Naive thymus-derived CD4-positive, alpha-beta T cell (primary cell): Measurements from ENCODE around the gene MNX1. TPM values are rescaled to one million over a fixed set of nuclear protein-coding genes. Genes with fewer than 3 reads are reported as not detected.

Experiments
- ATAC-seq: fragments of 150-1000 bp; cut with Tn5 transposase; 2 replicates; pipeline ENCODE4 v1.10.0; 2021; ENCODE audit warnings: mild to moderate bottlenecking, moderate library complexity
- CTCF ChIA-PET: fragments of 350-600 bp; sonication (Branson Sonifier 250); formaldehyde crosslinking; loops from one replicate; lab custom pipeline; 2021; ENCODE audit warnings: antibody characterized with exemption; lab: Charles Lee
- POLR2A ChIA-PET: fragments of 350-600 bp; sonication (Branson Sonifier 250); formaldehyde crosslinking; loops from one replicate; lab custom pipeline; 2021; ENCODE audit warnings: antibody characterized with exemption, inconsistent platforms; lab: Charles Lee
- DNase-seq, 9 donors: peaks; one replicate each; pipeline versions ENCODE4 v3.0.0 to v3.0.0-alpha.2; 2020 to 2022; ENCODE audit warnings: mixed read lengths in 1 of 9
- H3K27ac ChIP-seq: one replicate; pipeline ENCODE4 v1.7.0; 2013; ENCODE audit warnings: mild to moderate bottlenecking, low read depth, low read length, moderate library complexity
- H3K27me3 ChIP-seq, 2 donors: one replicate each; pipeline ENCODE4 v1.7.0; 2013; ENCODE audit warnings: low read length in 2 of 2, mild to moderate bottlenecking in 2 of 2, moderate library complexity in 2 of 2; ENCODE audit not compliant: control insufficient read depth in 2 of 2, insufficient read depth in 2 of 2
- H3K36me3 ChIP-seq, 3 experiments: 1 replicate in 2 of 3; 2 replicates in 1 of 3; pipeline ENCODE4 v1.7.0; 2013; ENCODE audit warnings: low read length in 3 of 3, mild to moderate bottlenecking in 3 of 3, moderate library complexity in 1 of 3; ENCODE audit not compliant: insufficient read depth in 3 of 3, control insufficient read depth in 2 of 3
- H3K4me1 ChIP-seq, 2 donors: one replicate each; pipeline ENCODE4 v1.7.0; 2013; ENCODE audit warnings: low read length in 2 of 2, mild to moderate bottlenecking in 2 of 2, moderate library complexity in 1 of 2; ENCODE audit not compliant: control insufficient read depth in 2 of 2, insufficient read depth in 2 of 2
- H3K4me3 ChIP-seq: 2 replicates; pipeline ENCODE4 v1.7.0; 2013; ENCODE audit warnings: mild to moderate bottlenecking, low read length
- H3K9me3 ChIP-seq, 3 experiments: 1 replicate in 2 of 3; 2 replicates in 1 of 3; pipeline ENCODE4 v1.7.0; 2013; ENCODE audit warnings: low read length in 3 of 3; ENCODE audit not compliant: control insufficient read depth in 2 of 3
- H3K27ac Mint-ChIP-seq, 9 donors: one replicate each; pipeline ENCODE4 v1.8.0; 2020 to 2022; ENCODE audit warnings: mixed read lengths in 9 of 9, mild to moderate bottlenecking in 8 of 9, moderate library complexity in 5 of 9, inconsistent platforms in 2 of 9
- H3K27me3 Mint-ChIP-seq, 5 donors: one replicate each; pipeline ENCODE4 v1.8.0; 2021 to 2022; ENCODE audit warnings: mixed read lengths in 5 of 5, mild to moderate bottlenecking in 1 of 5
- H3K36me3 Mint-ChIP-seq, 5 donors: one replicate each; pipeline ENCODE4 v1.8.0; 2020 to 2022; ENCODE audit warnings: mixed read lengths in 5 of 5, mild to moderate bottlenecking in 3 of 5, inconsistent platforms in 1 of 5
- H3K4me1 Mint-ChIP-seq, 7 donors: one replicate each; pipeline ENCODE4 v1.8.0; 2020 to 2022; ENCODE audit warnings: mixed read lengths in 7 of 7, mild to moderate bottlenecking in 3 of 7, inconsistent platforms in 1 of 7
- H3K4me3 Mint-ChIP-seq, 10 donors: one replicate each; pipeline ENCODE4 v1.8.0; 2020 to 2022; ENCODE audit warnings: mild to moderate bottlenecking in 10 of 10, mixed read lengths in 10 of 10, moderate library complexity in 6 of 10, inconsistent platforms in 2 of 10
- H3K9me3 Mint-ChIP-seq, 11 donors: one replicate each; pipeline ENCODE4 v1.8.0; 2020 to 2022; ENCODE audit warnings: mixed read lengths in 11 of 11, mild to moderate bottlenecking in 4 of 11, inconsistent platforms in 1 of 11, moderate library complexity in 1 of 11
- intact Hi-C, 2 donors: fragments of 100-400 bp; cut with micrococcal nuclease; formaldehyde crosslinking; loops; one replicate each; pipeline ENCODE4 v1.15.1; 2023
- polyA plus RNA-seq, 2 donors: library from polyadenylated mRNA; unstranded; fragments of 300-500 nt; fragmentation: Illumina TruSeq; gene quantifications; one replicate each; pipeline ENCODE4 v1.2.3, GENCODE V29; 2021
- total RNA-seq, 6 experiments: library from RNA in 5 of 6; stranded (reverse) in 5 of 6; gene quantifications; 1 replicate in 5 of 6; 2 replicates in 1 of 6; pipeline ENCODE4 v1.2.3 and lab custom pipeline; 2021 to 2026

MNX1 gene
- total and polyA plus RNA-seq, 7 experiments from 2014 or later = not detected

GRCh38 chr7:156989766-156990535 lies 20.5 kb downstream of the MNX1 start:
- no peaks in the 10 kb centered on the region for H3K4me1 Mint-ChIP-seq
- Histone ChIP-seq H3K4me3 (no peak overlapping the region), H3K36me3 (no peaks in the 10 kb centered on the region), H3K27me3 (no peaks in the 10 kb centered on the region), H3K9me3 (no peaks in the 10 kb centered on the region), H3K4me1 (no peaks in the 10 kb centered on the region), H3K27ac (no peak overlapping the region)
- intact Hi-C loops = no loop called here
- H3K4me3 Mint-ChIP-seq = no peak overlapping the region
- peaks cover 0 to 3% (median 0%) of the 10 kb centered on the region in 5 donors for H3K36me3 Mint-ChIP-seq
- no peaks in the 10 kb centered on the region for H3K9me3 Mint-ChIP-seq
- H3K27me3 Mint-ChIP-seq = peaks cover 11 to 27% (median 25%) of the 10 kb centered on the region in 5 donors
- ATAC-seq (no peak), DNase-seq (no peak)
- H3K27ac Mint-ChIP-seq = no peak overlapping the region
- ChIA-PET POLR2A (no interaction called here), CTCF (no interaction called here)

- no peaks in the 10 kb centered on the region for H3K27me3 ChIP-seq
- no peak overlapping the region for H3K4me3 ChIP-seq
- no peaks in the 10 kb centered on the region for H3K9me3 Mint-ChIP-seq
- peaks cover 0 to 3% (median 0%) of the 10 kb centered on the region in 5 donors for H3K36me3 Mint-ChIP-seq
- H3K9me3 ChIP-seq = no peaks in the 10 kb centered on the region
- DNase-seq (no peak), ATAC-seq (no peak)
- ChIA-PET CTCF (no interaction called here), POLR2A (no interaction called here)
- no peaks in the 10 kb centered on the region for H3K36me3 ChIP-seq
- H3K27ac Mint-ChIP-seq = no peak overlapping the region
- no peak overlapping the region for H3K27ac ChIP-seq
- peaks cover 3 to 18% (median 14%) of the 10 kb centered on the region in 5 donors for H3K27me3 Mint-ChIP-seq
- no peaks in the 10 kb centered on the region for H3K4me1 Mint-ChIP-seq
- no peak overlapping the region for H3K4me3 Mint-ChIP-seq
- intact Hi-C loops = no loop called here
- no peaks in the 10 kb centered on the region for H3K4me1 ChIP-seq
Measured at GRCh38 chr7:156988343-156989185, 21.9 kb downstream of the MNX1 start.

GRCh38 chr7:156986378-156986777 lies 24.1 kb downstream of the MNX1 start:
- Mint-ChIP-seq H3K9me3 (peaks cover 0 to 5% (median 0%) of the 10 kb centered on the region in 11 donors), H3K36me3 (peaks cover 0 to 4% (median 4%) of the 10 kb centered on the region in 5 donors), H3K4me1 (no peaks in the 10 kb centered on the region), H3K4me3 (no peak overlapping the region), H3K27ac (no peak overlapping the region), H3K27me3 (peaks cover 0 to 9% (median 6%) of the 10 kb centered on the region in 5 donors)
- intact Hi-C loops = no loop called here
- Histone ChIP-seq H3K4me1 (no peaks in the 10 kb centered on the region), H3K27me3 (no peaks in the 10 kb centered on the region), H3K27ac (no peak overlapping the region), H3K4me3 (no peak overlapping the region), H3K9me3 (no peaks in the 10 kb centered on the region), H3K36me3 (no peaks in the 10 kb centered on the region)
- no peak for DNase-seq
- POLR2A ChIA-PET = no interaction called here
- CTCF ChIA-PET = interaction anchor here (0.6 kb wide), 1 partner anchor 693 kb away, joined by 3 read pairs; no protein-coding TSS in a partner anchor
- no peak for ATAC-seq

DNA sequence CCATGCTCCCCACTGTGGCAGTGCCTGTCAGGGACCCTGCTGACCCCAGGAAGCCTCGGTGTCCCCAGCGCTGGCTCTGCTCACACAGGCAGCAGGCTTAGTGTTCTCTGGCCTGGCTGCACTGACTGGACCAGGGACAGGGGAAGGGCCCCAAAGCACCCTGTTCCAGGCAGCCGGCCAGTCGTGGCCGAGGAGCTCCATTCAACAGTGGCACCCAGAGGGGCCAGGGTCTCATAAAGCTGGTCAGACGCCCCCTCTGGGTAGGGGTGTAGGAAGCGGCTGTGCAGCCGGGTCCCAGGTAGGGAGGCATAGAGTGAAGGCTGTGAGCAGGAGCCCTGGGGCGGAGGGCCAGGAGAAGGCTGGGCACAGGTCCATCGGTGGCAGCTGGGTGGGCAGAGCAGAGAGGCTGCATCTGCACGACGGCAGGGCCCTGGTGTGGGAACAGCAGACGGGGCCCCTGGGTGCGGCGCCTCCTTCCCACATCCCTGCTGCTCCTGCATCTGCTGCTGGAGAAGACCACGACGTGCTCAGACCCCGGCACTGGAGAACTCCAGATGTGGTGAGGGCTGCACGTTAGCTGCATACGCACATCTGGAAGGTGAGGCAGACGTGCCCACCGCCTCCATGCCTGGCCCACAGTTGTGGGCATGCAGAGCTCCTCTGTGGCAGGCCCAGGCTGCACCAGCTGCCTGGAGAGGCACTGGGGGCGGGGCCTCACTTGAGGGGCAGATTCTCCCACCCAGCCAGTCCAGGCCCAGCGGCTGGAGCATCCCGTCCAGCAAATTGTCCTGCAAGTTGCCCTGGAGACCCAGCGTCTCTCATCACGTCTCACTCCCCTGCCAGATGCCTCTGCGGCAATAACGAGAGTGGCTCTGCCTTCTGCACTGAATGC lies 25.1 kb downstream of the MNX1 start:
- ATAC-seq (no peak), DNase-seq (no peak)
- H3K4me3 Mint-ChIP-seq = no peak overlapping the region
- H3K4me1 Mint-ChIP-seq = no peaks in the 10 kb centered on the region
- peaks cover 0 to 4% (median 4%) of the 10 kb centered on the region in 5 donors for H3K36me3 Mint-ChIP-seq
- peaks cover 0 to 5% (median 0%) of the 10 kb centered on the region in 11 donors for H3K9me3 Mint-ChIP-seq
- POLR2A ChIA-PET = no interaction called here
- H3K4me3 ChIP-seq = no peak overlapping the region
- intact Hi-C loops = no loop called here
- H3K4me1 ChIP-seq = no peaks in the 10 kb centered on the region
- CTCF ChIA-PET = no interaction called here
- H3K27me3 Mint-ChIP-seq = peaks cover 0 to 2% (median under 1%) of the 10 kb centered on the region in 5 donors
- no peaks in the 10 kb centered on the region for H3K36me3 ChIP-seq
- H3K9me3 ChIP-seq = no peaks in the 10 kb centered on the region
- no peak overlapping the region for H3K27ac Mint-ChIP-seq
- H3K27ac ChIP-seq = no peak overlapping the region
- no peaks in the 10 kb centered on the region for H3K27me3 ChIP-seq

DNA sequence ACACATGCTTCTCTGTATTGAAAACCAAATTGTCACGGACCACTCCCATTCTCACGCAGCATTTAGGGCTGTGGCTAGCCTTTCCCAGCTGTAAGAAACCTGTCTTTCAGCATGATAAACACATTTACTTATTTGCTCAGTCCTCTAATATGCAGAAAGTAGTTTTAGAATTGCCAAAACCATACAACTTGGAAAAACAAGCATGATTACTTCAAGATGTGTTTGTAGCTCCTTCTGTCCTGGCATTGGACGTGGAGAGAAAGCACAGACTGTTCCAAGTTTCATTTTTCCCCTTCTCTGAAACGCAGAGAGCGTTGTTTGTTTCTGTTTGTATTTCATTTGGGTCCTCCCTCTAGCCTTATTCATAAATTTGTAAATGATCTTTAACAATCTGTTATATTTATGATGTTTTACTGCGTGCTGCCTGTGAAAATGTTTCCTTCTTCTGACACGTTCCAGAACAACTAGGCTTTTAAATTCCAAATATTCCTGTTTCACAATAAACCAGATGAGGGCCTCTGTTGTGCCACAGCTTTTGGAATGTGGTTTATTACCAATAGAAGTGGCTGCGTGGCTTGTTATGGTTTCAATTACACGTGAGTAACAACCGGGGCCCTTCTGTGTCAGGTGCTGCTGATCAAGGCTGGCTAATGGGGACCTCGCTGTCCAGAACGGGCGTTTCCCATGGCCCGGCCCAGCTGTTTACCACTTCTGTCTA lies 26.1 kb downstream of the MNX1 start:
- CTCF ChIA-PET = no interaction called here
- ATAC-seq = no peak
- Mint-ChIP-seq H3K27ac (no peak overlapping the region), H3K9me3 (peaks cover 3 to 12% (median 6%) of the 10 kb centered on the region in 11 donors), H3K4me3 (no peak overlapping the region), H3K27me3 (no peaks in the 10 kb centered on the region), H3K4me1 (peaks cover 0 to 1% (median 0%) of the 10 kb centered on the region in 7 donors), H3K36me3 (peaks cover 4 to 11% (median 8%) of the 10 kb centered on the region in 5 donors)
- no peak for DNase-seq
- intact Hi-C loops = no loop called here
- no peaks in the 10 kb centered on the region for H3K36me3 ChIP-seq
- no peak overlapping the region for H3K27ac ChIP-seq
- H3K4me3 ChIP-seq = no peak overlapping the region
- H3K4me1 ChIP-seq = no peaks in the 10 kb centered on the region
- H3K9me3 ChIP-seq = peaks cover 0 to 6% (median 0%) of the 10 kb centered on the region in 3 experiments
- POLR2A ChIA-PET = no interaction called here
- no peaks in the 10 kb centered on the region for H3K27me3 ChIP-seq

GRCh38 chr7:156979711-156980110 lies 30.8 kb downstream of the MNX1 start:
- no peak for ATAC-seq
- H3K27me3 ChIP-seq = no peaks in the 10 kb centered on the region
- no peak overlapping the region for H3K27ac ChIP-seq
- Mint-ChIP-seq H3K4me1 (peaks cover 0 to 2% (median 0%) of the 10 kb centered on the region in 7 donors), H3K27ac (no peak overlapping the region), H3K4me3 (no peak overlapping the region), H3K36me3 (peaks cover 4 to 35% (median 10%) of the 10 kb centered on the region in 5 donors), H3K9me3 (peaks cover 3 to 19% (median 10%) of the 10 kb centered on the region in 11 donors), H3K27me3 (no peaks in the 10 kb centered on the region)
- no peaks in the 10 kb centered on the region for H3K36me3 ChIP-seq
- peaks cover 0 to 12% (median 0%) of the 10 kb centered on the region in 3 experiments for H3K9me3 ChIP-seq
- intact Hi-C loops = loop anchor here in 1 of 2 donors (10.0 kb wide), 1 partner anchor 275 kb away; no protein-coding TSS in a partner anchor
- no peak overlapping the region for H3K4me3 ChIP-seq
- no peaks in the 10 kb centered on the region for H3K4me1 ChIP-seq
- POLR2A ChIA-PET = no interaction called here
- CTCF ChIA-PET = no interaction called here
- DNase-seq = no peak
